Measurements from ENCODE around the gene BECN2.
A peak's percentile ranks its signal among the peaks of the same experiment; 100 is the strongest.

Gene BECN2

GRCh38 chr1:241957692-241958494 is at the start of gene BECN2:
BECN2 (plus strand) TSS chr1:241957767; CDS start chr1:241957767, 0 bp downstream.
- peak; percentile 76 to 83 for DNase-seq

- no peak for DNase-seq
Measured at GRCh38 chr1:241916196-241916595, 41.4 kb upstream of the BECN2 start.

- DNase-seq: no peak
Measured at GRCh38 chr1:241917487-241917886, 40.1 kb upstream of the BECN2 start.

- DNase-seq: no peak
Measured at GRCh38 chr1:241918879-241919278, 38.7 kb upstream of the BECN2 start.

GRCh38 chr1:241924080-241924808 is 33.3 kb upstream of the BECN2 start:
- DNase-seq: no peak

GRCh38 chr1:241926141-241926540 is 31.4 kb upstream of the BECN2 start:
- no peak for DNase-seq

GRCh38 chr1:241927321-241927720 is 30.2 kb upstream of the BECN2 start:
- DNase-seq: no peak

GRCh38 chr1:241932845-241933244 is 24.7 kb upstream of the BECN2 start:
- no peak for DNase-seq

- no peak for DNase-seq
Measured at GRCh38 chr1:241934201-241934848, 23.2 kb upstream of the BECN2 start.

GRCh38 chr1:241934866-241935265 is 22.7 kb upstream of the BECN2 start:
- DNase-seq: no peak

- no peak for DNase-seq
Measured at GRCh38 chr1:241939798-241940197, 17.8 kb upstream of the BECN2 start.

GRCh38 chr1:241942738-241943137 is 14.8 kb upstream of the BECN2 start:
- no peak for DNase-seq

- DNase-seq: no peak
Measured at GRCh38 chr1:241944300-241944699, 13.3 kb upstream of the BECN2 start.

GRCh38 chr1:241947354-241947753 is 10.2 kb upstream of the BECN2 start:
- DNase-seq: no peak

- DNase-seq: no peak
Measured at GRCh38 chr1:241950390-241950789, 7.2 kb upstream of the BECN2 start.

GRCh38 chr1:241962153-241962552 is 4.6 kb downstream of the BECN2 start:
- no peak for DNase-seq

GRCh38 chr1:241963722-241964121 is 6.2 kb downstream of the BECN2 start:
- no peak for DNase-seq

- no peak for DNase-seq
Measured at GRCh38 chr1:241964550-241965282, 7.1 kb downstream of the BECN2 start.

- DNase-seq: no peak
Measured at GRCh38 chr1:241968611-241969010, 11.0 kb downstream of the BECN2 start.

GRCh38 chr1:241972703-241973369 is 15.3 kb downstream of the BECN2 start:
- peak in 1 of 2 experiments; percentile 25 for DNase-seq

GRCh38 chr1:241976229-241976628 is 18.7 kb downstream of the BECN2 start:
- DNase-seq: no peak

- no peak for DNase-seq
Measured at GRCh38 chr1:241979071-241979470, 21.5 kb downstream of the BECN2 start.

Data from NCI-H1930 (cell line).